ENCODE results near the gene LIFR. TPM values are rescaled to one million over a fixed set of nuclear protein-coding genes. Genes with fewer than 3 reads are reported as not detected.
A peak's percentile ranks its signal among the peaks of the same experiment; 100 is the strongest.

The LIFR gene
- 15.6 and 32.7 TPM in 2 replicates for total RNA-seq (ENCODE audit: low replicate concordance)
- long read RNA-seq, partial matches to known transcripts: 2 of 6 reads
- long read RNA-seq, other reads (novel, unspliced or antisense): 4 of 6 reads

GRCh38 chr5:38556599-38557307 lies at the start of gene LIFR:
LIFR (minus strand) TSS chr5:38556646; CDS start chr5:38530647, 25,999 bp downstream.
- Mint-ChIP-seq H3K27ac (peak within 1 kb of the TSS; percentile 83), H3K27me3 (peaks cover 18% of the 10 kb centered on the region), H3K4me3 (peak within 1 kb of the TSS; percentile 95), H3K36me3 (no peaks in the 10 kb centered on the region), H3K4me1 (ENCODE audit: unreplicated experiment) (peaks cover 14% of the 10 kb centered on the region), H3K9me3 (no peaks in the 10 kb centered on the region)
- peak; percentile 26 for TF ChIP-seq CTCF (conservative IDR thresholded peaks at IDR 0.05)
- peak; percentile 87 for DNase-seq (ENCODE audit: extremely low spot score, unreplicated experiment)

GRCh38 chr5:38605610-38606009 lies 49.2 kb upstream of the LIFR start:
- Mint-ChIP-seq H3K36me3 (no peaks in the 10 kb centered on the region), H3K27ac (no peak overlapping the region), H3K4me1 (ENCODE audit: unreplicated experiment) (peaks cover 20% of the 10 kb centered on the region), H3K27me3 (no peaks in the 10 kb centered on the region), H3K4me3 (no peak overlapping the region), H3K9me3 (no peaks in the 10 kb centered on the region)
- DNase-seq (ENCODE audit: extremely low spot score, unreplicated experiment): no peak
- no peak for TF ChIP-seq CTCF (conservative IDR thresholded peaks at IDR 0.05)

GRCh38 chr5:38603691-38604090 lies 47.2 kb upstream of the LIFR start:
- Mint-ChIP-seq H3K4me3 (no peak overlapping the region), H3K4me1 (ENCODE audit: unreplicated experiment) (peaks cover 21% of the 10 kb centered on the region), H3K36me3 (no peaks in the 10 kb centered on the region), H3K27me3 (no peaks in the 10 kb centered on the region), H3K9me3 (peaks cover 1% of the 10 kb centered on the region), H3K27ac (no peak overlapping the region)
- DNase-seq (ENCODE audit: extremely low spot score, unreplicated experiment): no peak
- TF ChIP-seq CTCF (conservative IDR thresholded peaks at IDR 0.05): no peak

- peaks cover 5% of the 10 kb centered on the region for H3K9me3 Mint-ChIP-seq
- no peak for DNase-seq (ENCODE audit: extremely low spot score, unreplicated experiment)
- H3K4me3 Mint-ChIP-seq: no peak overlapping the region
- no peak overlapping the region for H3K27ac Mint-ChIP-seq
- peaks cover 18% of the 10 kb centered on the region for H3K4me1 Mint-ChIP-seq (ENCODE audit: unreplicated experiment)
- H3K27me3 Mint-ChIP-seq: no peaks in the 10 kb centered on the region
- H3K36me3 Mint-ChIP-seq: no peaks in the 10 kb centered on the region
- TF ChIP-seq CTCF (conservative IDR thresholded peaks at IDR 0.05): no peak
Observed at GRCh38 chr5:38602641-38603040, 46.2 kb upstream of the LIFR start.

GRCh38 chr5:38601863-38602298 lies 45.4 kb upstream of the LIFR start:
- H3K9me3 Mint-ChIP-seq: peaks cover 5% of the 10 kb centered on the region
- no peak overlapping the region for H3K4me3 Mint-ChIP-seq
- peak overlapping the region; percentile 26 for H3K27ac Mint-ChIP-seq
- H3K4me1 Mint-ChIP-seq (ENCODE audit: unreplicated experiment): peaks cover 14% of the 10 kb centered on the region
- no peak for DNase-seq (ENCODE audit: extremely low spot score, unreplicated experiment)
- no peak for TF ChIP-seq CTCF (conservative IDR thresholded peaks at IDR 0.05)
- H3K36me3 Mint-ChIP-seq: no peaks in the 10 kb centered on the region
- H3K27me3 Mint-ChIP-seq: no peaks in the 10 kb centered on the region

Measured in type B pancreatic cell (in vitro differentiated cells).